Mammary epithelial cell (primary cell): ENCODE data around the gene ADAT1.

ENCODE experiments used
- EZH2 ChIP-seq: IDR thresholded peaks from 2 replicates; pipeline ENCODE4 v1.6.1; 2012; ENCODE audit warnings: low read length, inconsistent platforms, borderline replicate concordance
- TF ChIP-seq, protein P1 (sequence below), 2 donors: IDR thresholded peaks in 1 of 2; conservative IDR thresholded peaks in 1 of 2; 2 replicates each; pipeline ENCODE4 v1.5.1; 2011 to 2012; ENCODE audit warnings: inconsistent platforms in 2 of 2, low read length in 2 of 2, mild to moderate bottlenecking in 2 of 2, control low read depth in 1 of 2, low read depth in 1 of 2; ENCODE audit not compliant: insufficient read depth in 1 of 2; ENCODE audit errors: extremely low read depth in 1 of 2

DNA sequence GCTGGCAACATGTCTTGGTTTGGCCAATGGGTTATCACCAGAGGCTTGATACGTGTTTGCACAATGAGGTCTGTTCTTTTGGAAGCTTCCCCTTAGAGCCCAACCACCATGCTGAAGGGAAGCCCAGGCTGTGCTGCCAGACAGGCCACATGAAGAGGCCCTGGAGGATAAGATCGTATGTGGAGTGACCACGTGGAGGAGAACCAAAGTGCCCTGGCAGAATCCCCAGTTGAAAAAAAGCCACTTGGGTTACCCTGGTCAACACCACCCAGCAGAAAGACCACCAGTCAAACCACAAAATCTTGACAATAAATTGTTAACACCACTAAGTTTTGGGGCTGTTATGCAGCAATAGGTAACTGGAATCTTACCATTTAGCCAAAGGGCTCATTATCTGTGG lies 7.0 kb upstream of the ADAT1 start:
- TF ChIP-seq, protein P1, sequence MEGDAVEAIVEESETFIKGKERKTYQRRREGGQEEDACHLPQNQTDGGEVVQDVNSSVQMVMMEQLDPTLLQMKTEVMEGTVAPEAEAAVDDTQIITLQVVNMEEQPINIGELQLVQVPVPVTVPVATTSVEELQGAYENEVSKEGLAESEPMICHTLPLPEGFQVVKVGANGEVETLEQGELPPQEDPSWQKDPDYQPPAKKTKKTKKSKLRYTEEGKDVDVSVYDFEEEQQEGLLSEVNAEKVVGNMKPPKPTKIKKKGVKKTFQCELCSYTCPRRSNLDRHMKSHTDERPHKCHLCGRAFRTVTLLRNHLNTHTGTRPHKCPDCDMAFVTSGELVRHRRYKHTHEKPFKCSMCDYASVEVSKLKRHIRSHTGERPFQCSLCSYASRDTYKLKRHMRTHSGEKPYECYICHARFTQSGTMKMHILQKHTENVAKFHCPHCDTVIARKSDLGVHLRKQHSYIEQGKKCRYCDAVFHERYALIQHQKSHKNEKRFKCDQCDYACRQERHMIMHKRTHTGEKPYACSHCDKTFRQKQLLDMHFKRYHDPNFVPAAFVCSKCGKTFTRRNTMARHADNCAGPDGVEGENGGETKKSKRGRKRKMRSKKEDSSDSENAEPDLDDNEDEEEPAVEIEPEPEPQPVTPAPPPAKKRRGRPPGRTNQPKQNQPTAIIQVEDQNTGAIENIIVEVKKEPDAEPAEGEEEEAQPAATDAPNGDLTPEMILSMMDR (conservative IDR thresholded peaks at IDR 0.05 in 1 of 2, IDR thresholded peaks at IDR 0.05 in 1 of 2; ENCODE audit: extremely low read depth in 1 of 2, insufficient read depth in 1 of 2, low read depth in 1 of 2, low read length in 2 of 2): no peak
- TF ChIP-seq EZH2: no peak
